GM19395 (cell line): ENCODE results near the gene OR2L2.
"Not testable (repeated sequence)": the region's sequence is repeated elsewhere in the genome, so short reads cannot be mapped to it uniquely, and the experiment has no call there.

ENCODE experiments used
- ATAC-seq: cut with Tn5 transposase; IDR thresholded peaks from one replicate; pipeline ENCODE4 v1.9.1; 2021; ENCODE audit warnings: mild to moderate bottlenecking, moderate library complexity; ENCODE audit not compliant: unreplicated experiment

The OR2L2 gene

GRCh38 chr1:248029770-248030169 lies at the start of gene OR2L2:
Gene OR2L2 (plus strand): TSS chr1:248030070. CDS start chr1:248038268, 8,198 bp downstream.
- ATAC-seq: no peak

- no peak for ATAC-seq
Measured at GRCh38 chr1:247992986-247993385, 36.9 kb upstream of the OR2L2 start.

DNA sequence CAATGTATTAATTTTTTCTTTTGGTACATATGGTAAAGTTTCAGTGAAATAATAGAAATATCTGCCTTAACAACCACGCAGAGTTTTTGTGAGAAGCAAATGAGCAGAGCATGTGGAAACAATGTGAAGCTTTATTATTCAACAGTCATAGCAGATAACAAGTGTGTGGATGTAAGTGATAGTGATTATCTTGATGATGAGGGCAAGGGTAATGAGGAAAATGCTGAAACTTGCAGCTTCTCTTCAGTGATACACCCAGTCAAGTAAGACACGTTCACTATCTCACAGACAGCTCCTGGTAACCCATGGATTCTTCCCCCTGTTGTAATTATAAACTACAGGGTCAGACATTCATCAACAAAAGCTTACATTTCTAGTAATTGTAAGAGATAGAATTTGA lies 31.1 kb upstream of the OR2L2 start:
- no peak for ATAC-seq

DNA sequence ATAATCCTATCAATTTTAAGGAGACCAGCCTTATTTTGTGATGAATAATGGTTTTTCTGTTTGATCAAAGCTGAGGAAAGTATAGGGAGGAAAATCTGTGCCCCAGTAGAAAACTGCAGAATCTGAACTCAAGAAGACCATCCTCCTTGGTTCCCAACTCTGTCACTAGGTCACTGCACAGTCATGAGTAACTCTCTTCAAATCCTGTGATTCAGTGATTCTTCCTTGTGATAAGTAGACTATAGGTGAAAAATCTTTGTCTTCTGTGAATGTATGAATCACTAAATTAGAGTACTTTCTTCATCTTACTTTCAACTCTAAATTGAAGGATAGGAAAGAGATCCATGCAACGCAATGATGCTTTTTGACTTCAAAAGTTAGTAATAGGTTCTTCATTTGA lies 29.7 kb upstream of the OR2L2 start:
- no peak for ATAC-seq

DNA sequence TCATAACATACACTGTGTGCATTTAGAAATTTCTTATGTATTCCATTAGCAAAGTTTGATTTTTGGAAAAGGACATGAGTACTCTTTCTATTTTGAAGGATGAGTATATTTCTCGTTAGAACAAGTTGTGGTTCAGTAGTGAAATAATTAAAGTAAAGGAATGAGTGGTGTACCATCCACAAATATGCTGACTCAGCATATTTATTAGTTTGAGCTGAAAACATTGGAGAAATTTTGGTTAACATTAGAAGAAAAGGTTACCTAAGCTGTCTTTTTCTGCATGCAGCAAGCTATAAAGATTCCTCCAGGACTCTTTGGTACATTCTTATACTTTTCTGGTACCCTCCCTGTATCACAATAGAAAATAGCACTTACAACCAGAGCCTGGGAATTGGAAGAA lies 22.1 kb upstream of the OR2L2 start:
- no peak for ATAC-seq

DNA sequence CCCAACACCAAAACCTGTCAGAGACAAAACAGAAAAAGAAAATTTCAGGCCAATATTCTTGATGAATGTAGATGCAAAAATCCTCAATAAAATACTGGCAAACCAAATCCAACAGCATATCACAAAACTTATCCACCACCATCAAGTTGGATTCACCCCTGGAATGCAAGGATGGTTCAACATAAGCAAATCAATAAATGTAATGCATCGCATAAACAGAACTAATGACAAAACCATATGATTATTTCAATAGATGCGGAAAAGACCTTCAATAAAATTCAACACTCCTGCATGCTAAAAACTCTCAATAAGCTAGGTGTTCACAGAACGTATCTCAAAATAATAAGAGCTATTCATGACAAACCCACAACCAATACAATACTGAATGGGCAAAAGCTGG lies 20.2 kb upstream of the OR2L2 start:
- no peak for ATAC-seq

DNA sequence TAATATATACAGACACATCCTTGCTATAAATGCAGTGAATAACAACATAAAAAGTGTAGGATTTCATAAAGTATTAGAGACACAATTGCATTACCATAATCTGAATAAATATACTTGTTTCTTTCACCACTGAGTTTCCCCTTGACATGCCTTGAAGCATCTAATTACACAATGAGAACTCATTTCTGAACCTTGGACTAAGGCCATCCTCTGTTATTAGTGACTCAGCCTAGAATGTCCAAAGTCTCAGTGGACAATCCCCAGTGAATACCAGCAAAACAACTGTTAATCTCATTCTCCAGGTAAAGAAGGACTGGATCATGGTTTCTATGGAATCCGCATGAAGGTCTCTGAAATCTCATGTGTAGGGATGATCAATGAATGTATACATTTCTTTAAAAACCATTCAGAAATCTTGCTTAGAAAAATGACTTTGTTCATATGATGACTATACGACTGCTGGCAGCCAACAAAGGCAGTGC lies 16.6 kb upstream of the OR2L2 start, which contains the start of gene OR2L5:
TSS of gene OR2L5 (plus strand) at position 432 of the 482 bp plus-strand sequence. CDS start 8,288 bp downstream, outside the sequence.
- ATAC-seq: no peak

DNA sequence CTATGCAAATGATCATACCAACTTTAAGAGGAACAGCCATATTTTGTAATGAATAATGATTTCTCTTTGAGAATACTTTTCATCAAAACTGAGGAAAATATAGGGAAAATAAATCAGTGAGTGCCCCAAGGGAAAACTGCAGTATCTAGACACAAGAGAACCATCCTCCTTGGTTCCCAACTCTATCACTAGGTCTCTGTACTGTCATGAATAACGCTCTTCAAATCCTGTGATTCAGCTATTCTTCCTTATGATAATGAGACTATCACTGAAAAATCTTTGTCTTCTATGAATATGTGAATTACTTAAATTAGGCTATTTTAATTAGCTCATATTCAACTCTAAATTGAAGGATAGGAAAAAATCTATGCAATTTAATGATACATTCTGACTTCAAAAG lies 14.1 kb upstream of the OR2L2 start:
- ATAC-seq: no peak

- ATAC-seq: no peak
Measured at GRCh38 chr1:248045209-248045608, 15.3 kb downstream of the OR2L2 start.

DNA sequence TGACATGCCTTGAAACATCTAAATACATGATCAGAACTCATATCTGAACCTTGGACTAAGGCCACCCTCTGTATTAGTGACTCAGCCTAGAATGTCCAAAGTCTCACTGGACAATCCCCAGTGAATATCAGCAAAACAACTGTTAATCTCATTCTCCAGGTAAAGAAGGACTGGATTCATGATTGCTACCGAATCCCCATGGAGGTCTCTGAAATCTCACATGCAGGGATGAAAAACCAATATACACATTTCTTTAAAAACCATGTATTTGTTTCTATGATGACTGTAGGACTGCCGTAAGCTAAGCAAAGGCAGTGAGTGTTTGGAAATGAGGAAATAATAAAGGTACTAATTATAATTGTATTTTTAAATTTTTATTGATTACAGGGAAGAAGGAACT lies 16.7 kb downstream of the OR2L2 start, which contains the start of gene OR2L3:
TSS of gene OR2L3 (plus strand) at position 301 of the 400 bp plus-strand sequence. CDS start 13,846 bp downstream, outside the sequence.
- no peak for ATAC-seq

DNA sequence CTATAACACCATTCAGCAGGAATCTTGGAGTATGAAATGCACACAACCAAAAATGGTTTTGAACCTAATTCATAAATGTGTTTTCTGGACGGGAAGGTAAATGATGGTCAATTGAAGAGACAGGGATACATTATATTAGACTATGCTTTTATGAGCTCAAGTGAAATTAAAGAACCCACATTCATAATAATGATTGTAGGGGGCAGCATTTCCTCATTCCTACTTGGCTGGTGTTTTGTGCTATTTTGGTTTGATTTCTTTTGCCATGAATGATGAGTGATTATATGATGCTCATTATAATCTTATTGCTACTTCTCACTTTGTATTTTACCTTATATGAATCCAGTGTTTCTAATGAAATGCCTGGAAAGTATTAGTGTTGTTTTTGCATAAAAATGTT lies 17.1 kb downstream of the OR2L2 start:
- no peak for ATAC-seq

GRCh38 chr1:248054671-248055070 lies 24.8 kb downstream of the OR2L2 start:
- no peak for ATAC-seq

GRCh38 chr1:248055261-248055660 lies 25.4 kb downstream of the OR2L2 start:
- no peak for ATAC-seq

DNA sequence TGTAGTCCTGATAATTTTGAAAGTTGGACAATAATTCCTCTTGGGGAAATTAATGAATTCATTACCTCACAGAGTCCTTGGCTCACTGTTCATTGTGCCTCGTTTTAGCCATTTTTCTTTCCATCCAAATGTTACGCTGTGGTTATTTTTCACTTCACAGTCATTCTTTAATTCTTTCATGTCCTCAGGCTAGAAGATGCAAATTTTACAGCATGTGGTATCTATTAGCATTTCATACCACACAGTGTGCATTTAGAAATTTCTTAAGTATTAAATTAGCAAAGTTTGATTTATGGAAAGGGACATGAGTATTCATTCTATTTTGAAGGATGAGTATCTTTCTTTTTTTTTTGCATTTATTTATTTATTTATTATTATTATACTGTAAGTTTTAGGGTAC lies 35.2 kb downstream of the OR2L2 start:
- ATAC-seq: no peak

DNA sequence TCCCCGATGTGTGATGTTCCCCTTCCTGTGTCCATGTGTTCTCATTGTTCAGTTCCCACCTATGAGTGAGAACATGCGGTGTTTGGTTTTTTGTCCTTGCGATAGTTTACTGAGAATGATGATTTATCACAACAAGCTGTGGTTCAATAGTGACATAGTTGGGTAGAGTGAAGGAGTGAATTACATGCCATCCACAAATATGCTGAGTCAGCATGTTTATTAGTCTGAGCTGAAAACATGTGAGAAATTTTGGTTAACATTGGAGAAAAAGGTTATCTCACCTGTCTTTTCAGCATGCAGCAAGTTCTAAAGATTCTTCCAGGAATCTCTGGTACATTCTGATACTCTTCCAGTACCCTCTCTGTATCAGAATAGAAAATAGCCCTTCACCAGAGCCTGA lies 35.7 kb downstream of the OR2L2 start:
- ATAC-seq: no peak

GRCh38 chr1:248083864-248084263 lies 54.0 kb downstream of the OR2L2 start:
- not testable (repeated sequence) for ATAC-seq
